ENCODE data around the gene ISM1. TPM values are rescaled to one million over a fixed set of nuclear protein-coding genes. Genes with fewer than 3 reads are reported as not detected.

The ISM1 gene
- polyA plus RNA-seq, 4 donors = 3.6 to 5.6 (median 4.5) TPM

- DNase-seq (ENCODE audit: low read depth in 4 of 4, low spot score in 3 of 4) = no peak
Measured at GRCh38 chr20:13278812-13279570, 57.9 kb downstream of the ISM1 start.

GRCh38 chr20:13280609-13281324, 59.7 kb downstream of the ISM1 start:
- no peak for DNase-seq (ENCODE audit: low read depth in 4 of 4, low spot score in 3 of 4)

GRCh38 chr20:13283869-13284829, 63.1 kb downstream of the ISM1 start:
- no peak for DNase-seq (ENCODE audit: low read depth in 4 of 4, low spot score in 3 of 4)

GRCh38 chr20:13284830-13285229, 63.8 kb downstream of the ISM1 start:
- DNase-seq (ENCODE audit: low read depth in 4 of 4, low spot score in 3 of 4) = no peak

GRCh38 chr20:13285408-13285807, 64.3 kb downstream of the ISM1 start:
- no peak for DNase-seq (ENCODE audit: low read depth in 4 of 4, low spot score in 3 of 4)

- no peak for DNase-seq (ENCODE audit: low read depth in 4 of 4, low spot score in 3 of 4)
Measured at GRCh38 chr20:13286052-13286451, 65.0 kb downstream of the ISM1 start.

- no peak for DNase-seq (ENCODE audit: low read depth in 4 of 4, low spot score in 3 of 4)
Measured at GRCh38 chr20:13286607-13287006, 65.5 kb downstream of the ISM1 start.

- no peak for DNase-seq (ENCODE audit: low read depth in 4 of 4, low spot score in 3 of 4)
Measured at GRCh38 chr20:13288357-13288756, 67.3 kb downstream of the ISM1 start.

GRCh38 chr20:13289031-13289430, 68.0 kb downstream of the ISM1 start:
- DNase-seq (ENCODE audit: low read depth in 4 of 4, low spot score in 3 of 4) = no peak

- no peak for DNase-seq (ENCODE audit: low read depth in 4 of 4, low spot score in 3 of 4)
Measured at GRCh38 chr20:13290724-13291123, 69.7 kb downstream of the ISM1 start.

GRCh38 chr20:13291157-13291556, 70.1 kb downstream of the ISM1 start:
- no peak for DNase-seq (ENCODE audit: low read depth in 4 of 4, low spot score in 3 of 4)

- no peak for DNase-seq (ENCODE audit: low read depth in 4 of 4, low spot score in 3 of 4)
Measured at GRCh38 chr20:13292201-13292885, 71.3 kb downstream of the ISM1 start.

- no peak for DNase-seq (ENCODE audit: low read depth in 4 of 4, low spot score in 3 of 4)
Measured at GRCh38 chr20:13294522-13294921, 73.4 kb downstream of the ISM1 start.

- no peak for DNase-seq (ENCODE audit: low read depth in 4 of 4, low spot score in 3 of 4)
Measured at GRCh38 chr20:13295637-13296036, 74.6 kb downstream of the ISM1 start.

GRCh38 chr20:13296070-13296469, 75.0 kb downstream of the ISM1 start:
- no peak for DNase-seq (ENCODE audit: low read depth in 4 of 4, low spot score in 3 of 4)

GRCh38 chr20:13297147-13297899, 76.2 kb downstream of the ISM1 start:
- no peak for DNase-seq (ENCODE audit: low read depth in 4 of 4, low spot score in 3 of 4)

GRCh38 chr20:13298692-13299373, 77.8 kb downstream of the ISM1 start:
- DNase-seq (ENCODE audit: low read depth in 4 of 4, low spot score in 3 of 4) = no peak

GRCh38 chr20:13299401-13299800, 78.3 kb downstream of the ISM1 start:
- no peak for DNase-seq (ENCODE audit: low read depth in 4 of 4, low spot score in 3 of 4)

GRCh38 chr20:13301596-13301995, 80.5 kb downstream of the ISM1 start:
- no peak for DNase-seq (ENCODE audit: low read depth in 4 of 4, low spot score in 3 of 4)

All from right renal pelvis (tissue), 4 donors.